Nucleus accumbens (tissue), 56 donors: ENCODE measurements around the gene DAPK1.
"Not testable (repeated sequence)": the region's sequence is repeated elsewhere in the genome, so short reads cannot be mapped to it uniquely, and the experiment has no call there.

ENCODE experiments used
- DNase-seq, 56 donors: peaks; one replicate each; lab custom pipeline; 2025; lab: John Stamatoyannopoulos, UW

DAPK1 gene

DNA sequence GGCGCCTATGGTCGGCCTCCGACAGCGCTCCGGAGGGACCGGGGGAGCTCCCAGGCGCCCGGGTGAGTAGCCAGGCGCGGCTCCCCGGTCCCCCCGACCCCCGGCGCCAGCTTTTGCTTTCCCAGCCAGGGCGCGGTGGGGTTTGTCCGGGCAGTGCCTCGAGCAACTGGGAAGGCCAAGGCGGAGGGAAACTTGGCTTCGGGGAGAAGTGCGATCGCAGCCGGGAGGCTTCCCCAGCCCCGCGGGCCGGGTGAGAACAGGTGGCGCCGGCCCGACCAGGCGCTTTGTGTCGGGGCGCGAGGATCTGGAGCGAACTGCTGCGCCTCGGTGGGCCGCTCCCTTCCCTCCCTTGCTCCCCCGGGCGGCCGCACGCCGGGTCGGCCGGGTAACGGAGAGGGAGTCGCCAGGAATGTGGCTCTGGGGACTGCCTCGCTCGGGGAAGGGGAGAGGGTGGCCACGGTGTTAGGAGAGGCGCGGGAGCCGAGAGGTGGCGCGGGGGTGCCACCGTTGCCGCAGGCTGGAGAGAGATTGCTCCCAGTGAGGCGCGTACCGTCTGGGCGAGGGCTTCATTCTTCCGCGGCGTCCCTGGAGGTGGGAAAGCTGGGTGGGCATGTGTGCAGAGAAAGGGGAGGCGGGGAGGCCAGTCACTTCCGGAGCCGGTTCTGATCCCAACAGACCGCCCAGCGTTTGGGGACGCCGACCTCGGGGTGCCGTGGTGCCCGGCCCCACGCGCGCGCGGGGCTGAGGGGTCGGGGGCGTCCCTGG is 561 bp downstream of the DAPK1 start:
- DNase-seq: peak in 42 of 56 donors; percentile 8 to 78 (median 44)

DNA sequence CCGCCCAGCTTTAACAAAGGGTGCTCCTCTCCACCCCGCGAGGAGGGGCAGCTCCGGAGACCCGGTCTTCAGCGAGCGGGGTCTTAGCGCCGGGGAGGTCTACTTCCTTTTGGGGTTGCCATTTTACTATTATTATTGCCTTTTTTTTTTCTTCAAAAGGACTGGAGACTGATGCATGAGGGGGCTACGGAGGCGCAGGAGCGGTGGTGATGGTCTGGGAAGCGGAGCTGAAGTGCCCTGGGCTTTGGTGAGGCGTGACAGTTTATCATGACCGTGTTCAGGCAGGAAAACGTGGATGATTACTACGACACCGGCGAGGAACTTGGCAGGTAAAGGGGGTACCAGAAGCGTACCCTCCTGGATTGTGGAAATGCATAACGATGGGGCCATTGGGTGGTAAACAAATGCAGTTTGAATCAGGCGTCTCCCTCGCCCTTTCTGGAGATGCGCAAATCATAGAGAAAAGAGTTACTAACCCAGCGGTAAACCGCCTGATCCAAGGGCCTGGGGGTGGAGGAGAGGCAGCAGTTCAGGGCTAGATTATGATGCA is 1.2 kb downstream of the DAPK1 start:
- DNase-seq: peak in 4 of 56 donors; percentile 6 to 22 (median 16)

DNA sequence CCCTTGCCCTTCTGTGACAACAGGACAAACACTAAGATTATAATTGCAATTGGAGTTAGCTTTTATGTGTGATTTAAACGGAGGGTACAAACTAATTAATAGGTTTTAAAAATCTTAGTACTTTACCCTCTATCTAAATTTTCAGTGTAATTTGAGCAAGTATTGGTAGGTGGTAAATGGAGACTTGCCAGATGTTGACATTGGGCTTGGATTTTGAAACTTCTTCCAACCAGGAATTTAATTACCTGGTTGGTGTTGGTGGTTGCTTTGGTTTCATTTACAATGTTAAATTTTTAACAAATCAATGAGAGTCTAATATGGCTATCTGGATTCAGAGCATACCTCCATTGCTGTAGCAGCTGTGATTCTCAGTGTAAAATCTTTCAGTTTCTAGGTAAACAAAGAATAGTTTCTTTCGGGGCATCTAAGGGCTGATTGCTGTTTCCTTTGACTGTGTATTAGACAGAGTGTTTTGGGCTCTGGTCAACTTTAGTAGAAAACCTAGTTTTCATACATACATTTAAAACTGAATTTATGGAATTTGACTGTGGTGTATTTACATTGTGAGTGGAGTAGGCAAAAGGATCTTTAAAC is 1.9 kb downstream of the DAPK1 start:
- DNase-seq: no peak

DNA sequence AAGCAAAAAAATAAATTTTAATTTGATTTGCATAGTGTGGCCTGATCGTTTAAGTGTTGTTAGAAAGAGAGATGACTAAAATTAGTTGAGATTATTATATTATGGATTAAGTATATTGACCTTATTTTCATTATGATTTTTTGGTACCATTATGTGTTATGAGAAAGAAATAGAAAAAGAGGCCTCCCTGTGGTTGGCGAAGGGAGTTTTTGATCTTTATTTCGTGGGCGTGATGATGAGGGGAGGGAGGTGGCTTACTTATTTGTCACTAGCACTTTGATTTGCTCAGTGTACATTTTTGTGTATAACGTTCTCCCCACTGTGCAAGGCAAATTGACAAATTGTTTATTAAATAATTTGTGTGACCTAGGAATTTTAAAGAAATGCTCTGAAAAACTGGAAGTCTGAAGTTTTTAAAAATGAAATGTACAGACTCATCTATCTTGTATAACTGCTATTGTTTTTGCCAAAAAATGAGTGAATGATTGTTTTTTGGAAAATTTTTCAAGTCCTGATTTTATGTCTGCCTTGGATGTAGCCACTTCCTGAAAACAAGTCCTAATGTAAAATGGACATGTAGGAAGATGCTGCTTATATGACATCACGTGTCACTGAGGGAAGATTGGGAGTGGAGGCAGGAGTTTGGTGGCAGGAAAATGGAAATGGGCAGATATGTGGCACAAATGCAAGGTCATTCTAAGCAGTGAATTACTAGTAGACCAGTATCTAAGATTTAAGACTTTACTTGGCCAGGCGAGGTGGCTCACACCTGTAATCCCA is 3.0 kb downstream of the DAPK1 start:
- DNase-seq: no peak

DNA sequence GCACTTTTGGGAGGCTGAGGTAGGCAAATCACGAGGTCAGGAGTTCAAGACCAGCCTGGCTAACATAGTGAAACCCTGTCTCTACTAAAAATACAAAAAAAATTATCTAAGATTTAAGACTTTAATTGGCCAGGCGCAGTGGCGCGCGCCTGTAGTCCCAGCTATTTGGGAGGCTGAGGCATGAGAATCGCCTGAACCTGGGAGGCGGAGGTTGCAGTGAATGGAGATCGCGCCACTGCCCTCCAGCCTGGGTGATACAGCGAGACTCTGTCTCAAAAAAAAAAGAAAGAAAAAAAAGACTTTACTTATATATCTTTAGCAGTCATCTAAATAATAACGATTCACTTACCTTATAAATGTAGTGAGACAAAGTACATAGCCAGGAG is 3.6 kb downstream of the DAPK1 start:
- not testable (repeated sequence) for DNase-seq

DNA sequence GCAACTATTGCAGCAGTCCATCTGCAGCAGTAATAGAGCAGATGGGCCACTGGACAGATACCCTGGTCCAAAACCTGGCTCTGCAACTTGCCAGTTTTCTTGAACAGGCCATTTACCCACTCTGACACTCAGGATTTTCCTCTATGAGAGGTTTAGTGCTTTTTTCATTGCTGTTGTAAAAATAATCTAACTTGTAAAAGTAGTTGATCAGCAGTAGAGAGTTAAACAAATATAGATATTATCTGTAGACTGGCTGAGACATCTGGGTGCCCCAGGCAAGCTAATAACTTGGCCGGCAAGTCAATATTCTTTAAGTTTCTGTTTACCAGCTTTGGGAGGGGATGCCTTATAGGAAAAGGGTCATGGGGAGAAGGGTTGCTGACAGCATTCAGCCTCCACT is 4.1 kb downstream of the DAPK1 start:
- no peak for DNase-seq

DNA sequence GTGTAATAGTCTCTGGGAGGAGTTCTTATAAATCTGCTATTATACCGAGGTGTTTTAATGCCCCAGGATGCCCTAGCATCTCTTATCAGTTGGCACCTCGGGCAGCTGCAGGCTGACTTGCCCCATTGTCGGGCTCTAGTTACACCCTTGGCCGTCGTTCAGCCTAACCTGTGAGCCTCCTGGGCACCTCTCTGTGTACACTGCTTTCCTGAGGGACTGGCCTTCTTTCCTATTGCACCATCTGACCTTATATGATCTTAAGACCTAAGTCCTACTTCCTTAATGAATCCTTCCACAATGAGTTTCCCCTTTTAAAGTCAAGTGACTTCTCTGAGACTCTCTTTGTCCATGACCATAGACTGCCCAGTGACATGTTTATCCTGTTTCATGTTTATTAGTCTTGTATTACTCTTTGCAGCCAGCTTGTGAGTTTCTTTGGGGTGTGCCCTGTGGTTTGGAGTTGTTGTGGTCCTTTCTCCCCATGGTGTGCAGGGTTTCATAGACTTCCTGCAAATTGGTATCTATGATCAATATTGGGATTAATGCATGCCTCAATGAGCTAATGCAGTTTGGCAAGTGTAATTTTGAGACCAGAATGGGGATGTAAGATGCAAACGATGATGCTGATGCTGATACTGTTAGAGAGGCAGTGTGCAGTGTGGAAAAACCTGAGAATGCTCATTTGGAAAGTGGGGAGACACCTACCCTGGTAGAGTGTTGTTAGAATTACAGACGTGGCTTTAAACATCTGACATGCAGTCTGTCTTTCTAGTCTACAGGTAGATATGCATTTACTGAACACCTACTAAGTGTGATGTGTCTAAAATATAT is 4.9 kb downstream of the DAPK1 start:
- DNase-seq: no peak

DNA sequence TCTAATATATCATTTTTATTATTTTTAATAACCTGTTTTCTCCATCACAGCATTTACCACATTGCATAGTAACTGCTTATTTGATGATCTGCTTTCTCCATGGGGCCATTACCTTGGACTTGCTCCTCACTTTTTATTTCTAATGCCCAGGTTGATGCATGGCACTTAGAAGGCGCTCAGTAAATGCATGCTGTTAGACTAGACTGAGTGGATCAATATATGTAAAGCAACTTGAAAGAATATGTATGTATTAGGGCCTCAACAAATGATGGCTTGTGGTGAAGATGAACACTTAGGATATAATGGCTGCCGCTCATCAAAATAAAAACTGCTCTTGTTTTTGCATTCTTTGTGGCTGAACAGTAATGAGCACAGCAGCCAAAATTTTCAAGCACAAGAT is 5.8 kb downstream of the DAPK1 start:
- DNase-seq: no peak

DNA sequence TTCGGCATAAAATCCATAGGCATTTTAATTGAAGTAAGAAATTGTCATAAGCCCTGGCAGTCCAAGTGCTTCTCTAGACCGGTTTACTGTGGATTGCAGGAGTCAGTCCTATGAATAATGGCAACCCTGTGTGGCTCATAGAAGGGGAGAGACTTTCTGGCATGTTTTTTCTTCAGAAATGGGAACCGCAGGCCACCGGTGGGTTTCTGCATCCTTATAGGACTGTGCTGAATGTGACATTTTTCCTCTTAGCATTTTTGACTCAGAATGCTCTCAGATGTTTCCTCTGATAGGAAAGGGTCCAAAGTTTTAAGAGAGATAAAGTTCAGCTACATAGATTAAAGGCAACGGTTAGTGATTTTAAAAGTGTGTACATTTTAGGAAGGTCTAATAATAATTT is 6.3 kb downstream of the DAPK1 start:
- no peak for DNase-seq

DNA sequence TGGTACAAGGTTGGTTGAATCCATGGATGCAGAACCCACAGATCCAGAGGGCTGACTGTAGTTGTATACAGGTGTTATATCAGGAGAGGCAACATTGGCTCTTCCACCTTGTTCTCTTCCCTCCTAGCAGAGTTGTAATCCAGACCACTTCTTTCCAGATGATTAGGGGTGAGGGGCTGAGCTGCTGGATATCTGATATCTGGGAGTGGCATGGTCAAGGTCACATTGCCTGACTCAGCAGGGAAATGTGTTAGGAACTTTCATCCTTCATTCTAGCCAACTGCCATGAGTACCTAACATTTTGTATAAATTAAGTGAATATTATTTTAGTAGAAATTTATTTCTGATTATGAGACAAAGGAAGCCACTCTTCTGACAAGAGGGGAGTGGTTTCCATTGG is 7.3 kb downstream of the DAPK1 start:
- no peak for DNase-seq

DNA sequence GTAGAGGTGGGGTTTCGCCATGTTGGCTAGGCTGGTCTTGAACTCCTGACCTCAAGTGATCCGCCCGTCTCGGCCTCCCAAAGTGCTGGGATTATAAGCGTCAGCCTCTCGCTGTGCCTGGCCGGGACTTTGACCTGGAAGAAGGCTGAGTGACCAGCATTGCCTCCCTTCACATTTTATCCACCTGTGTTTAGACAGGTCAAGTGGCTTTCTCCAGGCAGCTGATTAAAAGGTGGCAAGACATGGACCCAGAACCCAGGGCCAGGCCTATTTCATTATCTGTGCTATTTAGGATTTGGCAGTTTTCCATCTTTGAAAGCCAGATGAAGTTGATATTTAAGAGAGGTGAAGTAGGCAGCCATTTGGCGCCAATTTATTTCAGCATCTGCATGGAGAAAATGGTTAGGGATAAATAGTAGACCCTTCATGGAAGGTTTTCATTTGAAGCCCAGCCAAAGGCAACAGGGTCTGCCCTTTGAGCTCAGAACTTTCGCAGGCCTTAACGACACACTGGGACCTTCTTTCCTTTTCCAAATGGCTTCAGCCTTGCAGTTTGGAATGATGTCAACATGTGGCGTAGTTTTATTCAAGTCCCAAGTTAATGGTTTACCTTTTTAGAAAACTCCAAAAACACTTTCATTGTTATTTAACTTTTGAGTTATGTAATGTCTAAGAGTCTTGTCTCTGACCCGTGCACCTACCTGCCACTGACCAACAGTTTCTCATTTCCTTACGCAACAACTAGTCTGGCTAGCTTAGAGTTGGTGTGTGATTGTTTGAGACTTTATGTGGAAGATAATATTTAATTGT is 8.4 kb downstream of the DAPK1 start:
- no peak for DNase-seq

DNA sequence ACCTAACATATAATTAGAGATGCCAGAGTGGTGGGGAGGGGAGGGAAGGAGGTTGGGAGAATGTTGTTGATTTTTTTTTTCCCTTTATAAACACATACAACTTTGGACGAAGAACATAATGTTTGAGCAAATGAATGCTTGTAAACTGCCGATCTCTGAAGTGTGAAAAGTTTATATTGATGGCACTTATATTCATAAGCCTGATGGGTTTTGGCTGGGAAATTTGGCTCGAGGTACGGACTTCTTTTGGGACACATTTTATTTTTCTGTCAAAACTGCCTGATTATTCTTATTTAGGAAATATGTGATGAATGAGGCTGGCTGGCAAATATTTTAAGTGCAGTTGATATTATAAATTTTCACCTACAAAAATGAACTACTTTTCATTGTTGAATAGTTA is 9.9 kb downstream of the DAPK1 start:
- no peak for DNase-seq

DNA sequence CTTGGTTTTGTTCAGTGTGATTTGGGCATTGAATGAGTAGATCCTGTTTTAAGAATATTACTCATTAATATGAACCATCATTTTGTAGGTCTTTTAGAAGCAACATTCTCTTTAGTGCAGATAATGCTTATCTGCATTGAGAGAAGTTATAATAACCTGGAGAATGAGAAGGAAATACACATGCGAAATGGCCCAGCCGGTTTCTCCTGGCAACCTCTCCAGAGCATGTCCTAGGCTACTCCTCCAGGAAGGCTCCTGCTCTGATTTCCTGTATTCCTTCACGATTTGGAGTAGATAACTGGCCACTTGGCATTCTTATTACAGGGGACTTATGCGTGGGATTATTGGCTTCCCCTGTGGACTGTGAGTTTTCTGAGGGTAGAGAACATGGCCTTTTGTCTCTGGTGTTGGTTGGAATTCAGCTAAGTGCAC is 12.6 kb downstream of the DAPK1 start:
- no peak for DNase-seq

DNA sequence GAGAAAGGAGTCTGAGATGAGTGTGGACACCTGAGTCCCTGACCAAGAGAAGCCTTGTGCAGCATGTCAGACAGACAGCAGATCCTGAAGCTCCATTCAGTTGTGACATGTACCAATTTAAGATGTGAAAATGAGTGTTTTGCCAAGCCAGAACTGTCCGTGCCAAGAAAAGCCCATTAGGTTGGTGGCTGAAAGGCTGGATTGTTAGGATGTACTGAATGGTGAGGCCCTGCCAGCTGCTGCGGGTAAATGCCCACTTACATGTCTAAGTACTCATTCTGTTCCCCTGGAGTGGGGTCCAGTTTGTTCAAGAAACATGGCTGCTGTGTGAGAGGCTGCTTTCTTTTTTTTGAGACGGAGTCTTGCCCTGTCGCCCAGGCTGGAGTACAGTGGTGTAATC is 14.6 kb downstream of the DAPK1 start:
- DNase-seq: peak in 17 of 56 donors; percentile 8 to 62 (median 31)

DNA sequence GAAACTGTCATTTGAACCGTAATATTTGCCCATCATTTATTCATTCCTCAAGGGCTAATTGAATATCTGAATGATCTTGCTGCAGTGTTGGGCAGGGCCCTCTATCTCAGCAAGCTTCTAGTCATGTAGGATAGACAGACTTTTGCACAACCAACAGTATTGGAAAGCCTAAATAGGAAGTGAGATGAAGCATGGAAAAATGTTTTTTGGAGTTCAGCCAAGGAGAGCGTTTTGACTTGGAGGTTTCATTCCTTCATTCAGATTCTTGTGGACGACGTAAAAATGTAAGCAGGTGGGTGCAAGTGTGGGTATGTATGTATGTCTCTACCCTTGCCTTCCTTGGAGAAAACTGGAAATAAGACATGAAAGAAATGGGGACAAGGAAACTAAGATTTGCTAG is 15.5 kb downstream of the DAPK1 start:
- DNase-seq: no peak

DNA sequence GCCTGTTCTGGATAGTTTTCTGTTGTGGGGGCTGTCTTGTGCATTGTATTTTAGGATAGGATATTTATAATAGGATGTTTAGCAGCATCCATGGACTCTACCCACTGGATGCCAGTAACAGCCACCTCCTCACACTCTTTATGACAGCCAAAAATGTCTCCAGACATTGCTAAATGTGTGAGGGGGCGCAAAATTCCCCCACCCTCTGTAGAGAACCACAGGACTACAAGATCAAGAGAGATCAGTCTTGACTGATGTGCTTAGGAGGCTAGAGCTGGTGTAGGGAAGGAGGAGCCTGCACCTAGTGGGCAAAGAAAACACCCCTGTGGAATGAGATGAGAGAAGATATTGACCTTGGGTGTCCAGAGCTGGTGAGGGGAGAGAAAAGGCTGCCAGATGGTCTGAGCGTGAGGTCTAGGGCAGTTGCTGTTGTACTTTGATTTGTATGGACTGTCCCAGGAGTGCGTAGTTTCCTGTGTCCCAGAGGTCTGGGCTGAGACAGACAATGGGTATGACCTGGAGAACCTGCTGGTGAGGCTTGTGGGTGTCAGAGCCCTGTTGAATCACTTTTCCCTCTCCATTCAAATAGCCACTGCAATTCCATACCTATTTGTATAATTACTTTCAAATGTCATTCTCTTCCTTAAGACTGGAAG is 16.3 kb downstream of the DAPK1 start:
- no peak for DNase-seq

DNA sequence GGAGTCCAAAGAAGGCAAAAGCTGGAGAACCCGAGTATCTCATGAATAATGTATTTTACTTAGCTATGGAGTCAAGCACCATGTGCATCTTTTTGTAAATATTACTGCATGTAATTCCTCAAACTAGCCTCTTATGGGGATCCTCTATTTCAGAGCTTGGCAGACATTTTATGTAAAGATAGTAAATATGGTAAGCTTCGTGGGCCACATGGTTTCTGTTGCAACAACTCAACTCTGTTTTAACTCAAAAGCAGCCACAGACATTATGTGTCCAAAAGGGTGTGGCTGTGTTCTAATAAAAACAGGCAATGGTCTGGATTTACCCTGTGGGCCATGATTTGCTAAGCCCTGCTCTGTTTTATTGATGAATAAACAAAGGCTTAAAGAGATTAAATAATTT is 17.3 kb downstream of the DAPK1 start:
- DNase-seq: no peak

DNA sequence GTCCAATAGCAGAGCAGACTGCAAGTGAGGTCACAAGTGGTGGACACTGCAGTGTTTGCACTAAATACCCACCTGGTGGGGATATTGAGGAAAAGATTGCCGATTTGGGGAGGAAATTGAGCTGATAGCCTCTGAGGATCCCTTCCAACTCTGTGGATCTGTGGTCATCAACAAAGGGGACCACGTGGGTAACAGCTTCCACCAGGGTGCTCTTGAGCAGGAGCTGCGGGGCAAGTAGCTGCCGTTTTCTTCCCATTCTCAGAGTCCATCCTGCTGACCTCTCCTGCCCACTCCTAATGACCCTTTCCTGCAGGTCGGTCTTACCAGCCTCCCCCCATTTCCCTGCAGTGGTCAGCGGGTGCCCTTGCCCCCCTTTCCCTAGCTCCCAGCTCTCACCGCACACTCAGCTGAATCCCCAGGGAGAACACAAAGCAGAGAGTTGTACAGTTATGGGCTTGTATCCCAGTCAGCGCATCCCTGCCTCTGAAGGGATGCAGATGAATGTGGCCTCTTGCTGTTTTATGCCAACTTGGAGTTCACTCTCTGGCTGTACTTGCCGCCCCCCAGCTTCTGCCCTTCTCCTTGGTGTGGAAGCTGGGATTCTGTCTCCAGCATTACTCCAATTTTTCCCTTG is 18.0 kb downstream of the DAPK1 start:
- DNase-seq: no peak
